Dedifferentiated amniotic fluid mesenchymal stem cell (primary cell): ENCODE results near the gene PCDHB5.
"Not testable (repeated sequence)": the region's sequence is repeated elsewhere in the genome, so short reads cannot be mapped to it uniquely, and the experiment has no call there.

Experiments
- DNase-seq: peaks from one replicate; pipeline ENCODE4 v3.0.0-alpha.2; 2016; ENCODE audit errors: extremely low spot score

PCDHB5 gene

GRCh38 chr5:141152096-141152495, 17.1 kb downstream of the PCDHB5 start:
- DNase-seq, result not testable (repeated sequence)

- DNase-seq, result no peak
Observed at GRCh38 chr5:141155540-141156374, 20.8 kb downstream of the PCDHB5 start.

- DNase-seq, result not testable (repeated sequence)
Observed at GRCh38 chr5:141157356-141157755, 22.4 kb downstream of the PCDHB5 start.

- DNase-seq, result not testable (repeated sequence)
Observed at GRCh38 chr5:141157901-141158300, 22.9 kb downstream of the PCDHB5 start.

- DNase-seq, result peak; percentile 66
Observed at GRCh38 chr5:141172381-141173204, 37.6 kb downstream of the PCDHB5 start, which contains the start of gene PCDHB7. Gene PCDHB7 (plus strand): TSS chr5:141172644. CDS start chr5:141172836, 192 bp downstream.

- not testable (repeated sequence) for DNase-seq
Observed at GRCh38 chr5:141174291-141175104, 39.5 kb downstream of the PCDHB5 start.

GRCh38 chr5:141175933-141176332, 40.9 kb downstream of the PCDHB5 start:
- DNase-seq, result no peak

GRCh38 chr5:141177577-141178191, 42.7 kb downstream of the PCDHB5 start, which contains the start of gene PCDHB8:
Gene PCDHB8 (plus strand): TSS chr5:141177790. CDS start chr5:141178035, 245 bp downstream.
- DNase-seq, result not testable (repeated sequence)

- DNase-seq, result not testable (repeated sequence)
Observed at GRCh38 chr5:141179371-141179770, 44.4 kb downstream of the PCDHB5 start.

- DNase-seq, result not testable (repeated sequence)
Observed at GRCh38 chr5:141179876-141180275, 44.9 kb downstream of the PCDHB5 start.

GRCh38 chr5:141180313-141180712, 45.3 kb downstream of the PCDHB5 start:
- no peak for DNase-seq

GRCh38 chr5:141182248-141182647, 47.2 kb downstream of the PCDHB5 start, which contains the start of gene PCDHB16:
Gene PCDHB16 (plus strand): TSS chr5:141182387. CDS start chr5:141182560, 173 bp downstream.
- DNase-seq, result peak; percentile 53

GRCh38 chr5:141184117-141184855, 49.3 kb downstream of the PCDHB5 start:
- DNase-seq, result not testable (repeated sequence)

- peak; percentile 73 for DNase-seq
Observed at GRCh38 chr5:141186897-141187512, 52.0 kb downstream of the PCDHB5 start, which contains the start of gene PCDHB9. Gene PCDHB9 (plus strand): TSS chr5:141187161. CDS start chr5:141187319, 158 bp downstream.
